MCF 10A (cell line): ENCODE measurements around the gene UTP25. TPM values are rescaled to one million over a fixed set of nuclear protein-coding genes. Genes with fewer than 3 reads are reported as not detected.
A peak's percentile ranks its signal among the peaks of the same experiment; 100 is the strongest.

ENCODE experiments used
- Bru-seq: library from RNA; stranded (reverse); fragments of 400-500 nt; gene quantifications from one replicate; lab custom pipeline; 2021; lab: Mats Ljungman, UMichigan
- BruChase-seq, 2 experiments: library from RNA; stranded (reverse); fragments of 400-500 nt; gene quantifications; one replicate each; lab custom pipeline; 2021; lab: Mats Ljungman, UMichigan
- BruUV-seq: library from RNA; stranded (reverse); fragments of 400-500 nt; replicated peaks from 2 replicates; lab custom pipeline; 2021; lab: Mats Ljungman, UMichigan
- CTCF ChIA-PET: fragments of 300-600 bp; sonication (Branson Sonifier 250); formaldehyde crosslinking; extraction: SDS; loops from one replicate; lab custom pipeline; 2021; ENCODE audit warnings: antibody characterized with exemption, inconsistent platforms; lab: Yijun Ruan, JAX
- POLR2A ChIA-PET: fragments of 300-600, 350-650 bp; sonication (Branson Sonifier 250); formaldehyde crosslinking; extraction: SDS; loops from one replicate; lab custom pipeline; 2020; ENCODE audit warnings: antibody characterized with exemption, inconsistent platforms; lab: Yijun Ruan, JAX
- DNase-seq: peaks from one replicate; pipeline ENCODE4 v3.0.0-alpha.2; 2018; ENCODE audit not compliant: unreplicated experiment
- H3K27ac Mint-ChIP-seq: one replicate; pipeline ENCODE4 v1.8.0; 2022; ENCODE audit warnings: mild to moderate bottlenecking, low read depth, mixed read lengths; ENCODE audit not compliant: unreplicated experiment
- H3K27me3 Mint-ChIP-seq: one replicate; pipeline ENCODE4 v1.8.0; 2022; ENCODE audit warnings: mixed read lengths; ENCODE audit not compliant: insufficient read depth, unreplicated experiment
- H3K36me3 Mint-ChIP-seq: one replicate; pipeline ENCODE4 v1.8.0; 2022; ENCODE audit warnings: mild to moderate bottlenecking, moderate library complexity, mixed read lengths; ENCODE audit not compliant: insufficient read depth, unreplicated experiment
- H3K4me1 Mint-ChIP-seq: one replicate; pipeline ENCODE4 v1.8.0; 2022; ENCODE audit warnings: mixed read lengths; ENCODE audit not compliant: insufficient read depth, unreplicated experiment
- H3K4me3 Mint-ChIP-seq: one replicate; pipeline ENCODE4 v1.8.0; 2022; ENCODE audit warnings: mild to moderate bottlenecking, moderate library complexity, mixed read lengths; ENCODE audit not compliant: unreplicated experiment
- H3K9me3 Mint-ChIP-seq: one replicate; pipeline ENCODE4 v1.8.0; 2022; ENCODE audit warnings: mixed read lengths; ENCODE audit not compliant: unreplicated experiment
- intact Hi-C: fragments of 100-400 bp; cut with micrococcal nuclease; formaldehyde crosslinking; loops from 2 replicates; pipeline ENCODE4 v1.14.1; 2022
- long read RNA-seq: library from polyadenylated mRNA; stranded (forward); transcript quantifications from one replicate; pipeline ENCODE4 v2.0.0, GENCODE V29; 2022
- total RNA-seq: library from RNA; stranded (reverse); gene quantifications from 2 replicates; pipeline ENCODE4 v1.2.3, GENCODE V29; 2022
- TF ChIP-seq, protein P1 (sequence below): fragments of 200-600 bp; IDR thresholded peaks from one replicate; pipeline ENCODE4 v1.8.0; 2022; ENCODE audit warnings: antibody characterized with exemption, mild to moderate bottlenecking; ENCODE audit not compliant: unreplicated experiment

The UTP25 gene, protein sequence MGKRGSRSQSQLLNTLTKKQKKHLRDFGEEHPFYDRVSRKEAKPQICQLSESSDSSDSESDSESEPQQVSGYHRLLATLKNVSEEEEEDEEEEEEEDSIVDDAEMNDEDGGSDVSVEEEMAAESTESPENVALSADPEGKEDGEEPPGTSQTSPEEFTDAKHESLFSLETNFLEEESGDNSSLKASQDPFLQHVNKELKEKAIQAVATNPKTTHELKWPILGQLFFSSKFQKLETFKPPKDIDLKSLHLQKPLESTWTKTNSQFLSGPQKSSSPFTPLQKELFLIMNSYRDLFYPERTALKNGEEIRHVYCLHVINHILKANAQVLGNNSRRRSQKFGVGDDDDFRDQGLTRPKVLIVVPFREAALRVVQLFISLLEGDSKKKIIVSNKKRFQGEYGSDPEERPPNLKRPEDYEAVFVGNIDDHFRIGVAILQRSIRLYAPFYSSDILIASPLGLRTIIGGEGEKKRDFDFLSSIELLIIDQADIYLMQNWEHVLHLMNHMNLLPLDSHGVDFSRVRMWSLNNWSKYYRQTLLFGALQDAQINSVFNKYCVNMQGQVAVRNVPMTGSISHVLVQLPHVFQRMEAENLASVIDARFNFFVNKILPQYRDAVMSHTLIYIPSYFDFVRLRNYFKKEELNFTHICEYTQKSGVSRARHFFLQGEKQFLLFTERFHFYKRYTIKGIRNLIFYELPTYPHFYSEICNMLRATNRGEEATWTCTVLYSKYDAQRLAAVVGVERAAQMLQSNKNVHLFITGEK
- 20.4 and 23.8 TPM in 2 replicates for total RNA-seq
- percentile 96 among the genes with signal in this experiment for Bru-seq, nascent RNA
- BruChase-seq, experiment 1, labeled RNA remaining after a 6-hour chase, result percentile 86 among the genes with signal in this experiment
- percentile 96 among the genes with signal in this experiment for BruChase-seq, experiment 2, labeled RNA remaining after a 2-hour chase
- long read RNA-seq, full-length matches to known transcripts, result 120 of 178 reads
- long read RNA-seq, partial matches to known transcripts, result 11 of 178 reads
- long read RNA-seq, other reads (novel, unspliced or antisense), result 47 of 178 reads

DNA sequence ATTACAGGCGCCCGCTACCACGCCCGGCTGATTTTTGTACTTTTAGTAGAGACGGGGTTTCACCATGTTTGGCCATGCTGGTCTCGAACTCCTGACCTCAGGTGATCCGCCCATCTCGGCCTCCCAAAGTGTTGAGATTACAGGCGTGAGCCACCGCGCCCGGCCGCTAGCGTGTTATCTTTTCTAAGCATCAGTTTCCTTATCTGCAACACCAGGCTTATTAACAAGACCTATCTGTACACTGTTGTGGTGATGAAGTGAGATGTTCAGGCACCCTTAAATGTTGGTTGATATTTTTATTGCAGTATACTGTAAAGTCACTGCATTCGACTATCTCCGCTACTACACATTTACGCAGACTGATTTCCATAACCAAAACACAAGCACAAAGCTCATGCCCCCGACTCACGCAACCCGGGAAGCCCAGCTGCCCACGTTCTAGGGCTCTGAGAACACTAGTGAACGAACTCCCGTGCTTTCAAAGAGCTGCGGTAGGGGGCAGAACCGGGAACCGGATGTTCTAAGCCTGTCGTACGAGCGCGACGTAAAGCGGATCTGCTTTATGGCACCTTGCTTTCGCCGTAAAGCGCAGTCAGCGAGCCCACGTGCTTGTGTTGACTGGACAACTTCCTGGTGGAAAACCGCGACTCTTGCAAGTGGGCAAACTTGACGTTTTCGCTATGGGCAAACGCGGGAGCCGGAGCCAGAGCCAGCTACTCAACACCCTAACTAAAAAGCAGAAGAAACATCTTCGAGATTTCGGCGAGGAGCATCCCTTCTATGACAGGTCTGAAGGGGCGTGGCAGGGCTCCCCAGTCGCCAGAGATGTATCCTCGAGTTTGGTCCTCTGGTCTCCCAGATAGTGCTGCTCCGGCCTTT, at the start of gene UTP25:
Gene UTP25, plus strand, starts transcription at position 589 of the 879 bp plus-strand sequence. Its CDS starts 92 bp downstream, at position 681.
- peak within 1 kb of the TSS; percentile 89 for H3K27ac Mint-ChIP-seq
- CTCF ChIA-PET, result interaction anchor here (0.6 to 30.3 kb wide), 29 partner anchors 1 to 1980 kb away, joined by 3 to 1144 read pairs (median 4); partner anchors contain the start of genes IRF6 and UTP25
- H3K4me3 Mint-ChIP-seq, result peak within 1 kb of the TSS; percentile 92
- H3K9me3 Mint-ChIP-seq, result peaks cover 7% of the 10 kb centered on the region
- POLR2A ChIA-PET, result interaction anchor here (0.6 to 21.0 kb wide), 20 partner anchors 12 to 399 kb away, joined by 3 to 1382 read pairs (median 4); partner anchors contain the start of genes C1orf74, IRF6 and LAMB3
- TF ChIP-seq, protein P1, sequence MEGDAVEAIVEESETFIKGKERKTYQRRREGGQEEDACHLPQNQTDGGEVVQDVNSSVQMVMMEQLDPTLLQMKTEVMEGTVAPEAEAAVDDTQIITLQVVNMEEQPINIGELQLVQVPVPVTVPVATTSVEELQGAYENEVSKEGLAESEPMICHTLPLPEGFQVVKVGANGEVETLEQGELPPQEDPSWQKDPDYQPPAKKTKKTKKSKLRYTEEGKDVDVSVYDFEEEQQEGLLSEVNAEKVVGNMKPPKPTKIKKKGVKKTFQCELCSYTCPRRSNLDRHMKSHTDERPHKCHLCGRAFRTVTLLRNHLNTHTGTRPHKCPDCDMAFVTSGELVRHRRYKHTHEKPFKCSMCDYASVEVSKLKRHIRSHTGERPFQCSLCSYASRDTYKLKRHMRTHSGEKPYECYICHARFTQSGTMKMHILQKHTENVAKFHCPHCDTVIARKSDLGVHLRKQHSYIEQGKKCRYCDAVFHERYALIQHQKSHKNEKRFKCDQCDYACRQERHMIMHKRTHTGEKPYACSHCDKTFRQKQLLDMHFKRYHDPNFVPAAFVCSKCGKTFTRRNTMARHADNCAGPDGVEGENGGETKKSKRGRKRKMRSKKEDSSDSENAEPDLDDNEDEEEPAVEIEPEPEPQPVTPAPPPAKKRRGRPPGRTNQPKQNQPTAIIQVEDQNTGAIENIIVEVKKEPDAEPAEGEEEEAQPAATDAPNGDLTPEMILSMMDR, result peak; percentile 88
- intact Hi-C loops, result loop anchor here (1.0 to 5.0 kb wide), 2 partner anchors 23 to 260 kb away; no protein-coding TSS in a partner anchor
- peaks cover 65% of the 10 kb centered on the region for H3K4me1 Mint-ChIP-seq
- peaks cover 29% of the 10 kb centered on the region for H3K36me3 Mint-ChIP-seq
- no peaks in the 10 kb centered on the region for H3K27me3 Mint-ChIP-seq
- DNase-seq, result peak; percentile 99
- TSS peak; percentile 57 for BruUV-seq

GRCh38 chr1:209778102-209778501, 49.7 kb upstream of the UTP25 start:
- DNase-seq, result no peak
- Mint-ChIP-seq H3K4me3 (no peak overlapping the region), H3K27ac (no peak overlapping the region), H3K36me3 (peaks cover 12% of the 10 kb centered on the region), H3K27me3 (no peaks in the 10 kb centered on the region), H3K4me1 (no peaks in the 10 kb centered on the region), H3K9me3 (no peaks in the 10 kb centered on the region)
- no TSS peak for BruUV-seq
- TF ChIP-seq, protein P1, result no peak
- intact Hi-C loops, result no loop called here
- POLR2A ChIA-PET, result interaction anchor here (0.7 to 1.9 kb wide), 3 partner anchors 9 to 37 kb away, joined by 3 to 8 read pairs (median 3); no protein-coding TSS in a partner anchor
- CTCF ChIA-PET, result interaction anchor here (0.6 to 1.0 kb wide), 5 partner anchors 30 to 455 kb away, joined by 3 to 5 read pairs (median 4); no protein-coding TSS in a partner anchor

DNA sequence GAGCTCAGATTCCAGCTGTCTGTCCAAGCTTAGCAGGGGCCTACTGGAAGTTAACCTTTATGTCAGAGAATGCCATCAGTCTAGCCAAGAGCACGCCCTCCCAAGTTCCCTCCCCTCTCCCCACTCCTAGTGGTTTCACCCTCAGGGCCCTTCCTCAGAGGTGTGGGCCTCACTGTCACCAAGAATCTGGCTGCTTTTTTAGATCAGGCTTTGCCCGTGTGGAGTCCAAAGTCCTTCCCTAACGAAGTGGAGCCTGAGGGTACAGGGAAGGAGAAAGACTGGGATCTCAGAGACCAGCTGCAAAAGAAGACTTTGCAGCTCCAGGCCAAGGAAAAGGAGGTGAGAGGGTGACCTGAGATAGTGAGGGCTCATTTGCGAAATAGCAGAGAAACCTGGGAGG, 47.5 kb upstream of the UTP25 start:
- ChIA-PET POLR2A (interaction anchor here (0.7 to 1.3 kb wide), 4 partner anchors 24 to 51 kb away, joined by 3 to 5 read pairs (median 3); partner anchors contain the start of genes IRF6 and UTP25), CTCF (interaction anchor here (1.0 to 1.4 kb wide), 4 partner anchors 32 to 87 kb away, joined by 3 to 6 read pairs (median 4); no protein-coding TSS in a partner anchor)
- DNase-seq, result peak; percentile 33
- no TSS peak for BruUV-seq
- H3K9me3 Mint-ChIP-seq, result no peaks in the 10 kb centered on the region
- TF ChIP-seq, protein P1, result no peak
- no peak overlapping the region for H3K4me3 Mint-ChIP-seq
- peaks cover 27% of the 10 kb centered on the region for H3K36me3 Mint-ChIP-seq
- H3K4me1 Mint-ChIP-seq, result peaks cover 20% of the 10 kb centered on the region
- H3K27ac Mint-ChIP-seq, result no peak overlapping the region
- H3K27me3 Mint-ChIP-seq, result no peaks in the 10 kb centered on the region
- intact Hi-C loops, result no loop called here
